HG03095 (cell line): Measurements from ENCODE around the gene EHD1.
"Not testable (repeated sequence)": the region's sequence is repeated elsewhere in the genome, so short reads cannot be mapped to it uniquely, and the experiment has no call there.

Source experiments
- ATAC-seq: cut with Tn5 transposase; IDR thresholded peaks from one replicate; pipeline ENCODE4 v1.9.1; 2021; ENCODE audit warnings: moderate library complexity; ENCODE audit not compliant: unreplicated experiment

Gene EHD1

GRCh38 chr11:64832467-64833197 is 45.8 kb downstream of the EHD1 start:
- ATAC-seq, result no peak

GRCh38 chr11:64831411-64831891 is 47.0 kb downstream of the EHD1 start:
- ATAC-seq, result no peak

GRCh38 chr11:64829536-64830251 is 48.7 kb downstream of the EHD1 start:
- no peak for ATAC-seq

GRCh38 chr11:64827451-64827839 is 51.0 kb downstream of the EHD1 start:
- no peak for ATAC-seq

- no peak for ATAC-seq
Observed at GRCh38 chr11:64826578-64827450, 51.6 kb downstream of the EHD1 start.

GRCh38 chr11:64826062-64826461 is 52.4 kb downstream of the EHD1 start:
- no peak for ATAC-seq

GRCh38 chr11:64823568-64824119 is 54.8 kb downstream of the EHD1 start:
- ATAC-seq, result no peak

- no peak for ATAC-seq
Observed at GRCh38 chr11:64817476-64817875, 60.9 kb downstream of the EHD1 start.

- not testable (repeated sequence) for ATAC-seq
Observed at GRCh38 chr11:64815433-64815832, 63.0 kb downstream of the EHD1 start.

GRCh38 chr11:64814712-64815187 is 63.7 kb downstream of the EHD1 start:
- peak; percentile 53 for ATAC-seq

GRCh38 chr11:64813826-64814225 is 64.6 kb downstream of the EHD1 start:
- ATAC-seq, result no peak

- no peak for ATAC-seq
Observed at GRCh38 chr11:64810891-64811272, 67.5 kb downstream of the EHD1 start.

GRCh38 chr11:64810271-64810890 is 68.0 kb downstream of the EHD1 start, which contains the start of gene MEN1:
Gene MEN1, minus strand, starts transcription at chr11:64810551. Its CDS starts 442 bp downstream, at chr11:64810109.
- peak; percentile 50 for ATAC-seq

GRCh38 chr11:64809781-64810241 is 68.6 kb downstream of the EHD1 start:
- no peak for ATAC-seq

- no peak for ATAC-seq
Observed at GRCh38 chr11:64805481-64805880, 72.9 kb downstream of the EHD1 start.

- ATAC-seq, result no peak
Observed at GRCh38 chr11:64804346-64805210, 73.8 kb downstream of the EHD1 start.

GRCh38 chr11:64803846-64804345 is 74.5 kb downstream of the EHD1 start:
- no peak for ATAC-seq

- ATAC-seq, result peak; percentile 50
Observed at GRCh38 chr11:64803158-64803845, 75.1 kb downstream of the EHD1 start, which contains the start of gene MAP4K2. Gene MAP4K2, minus strand, starts transcription at chr11:64803214. Its CDS starts 65 bp downstream, at chr11:64803149.
